OCI-LY1 (cell line): ENCODE results near the gene IRF5.

Experiments used
- EZH2 ChIP-seq: fragments of 200-600 bp; sonication (generic), shearing (Covaris generic); IDR thresholded peaks from 2 replicates; pipeline ENCODE4 v1.8.0; 2017; ENCODE audit warnings: borderline replicate concordance, mixed run types, mild to moderate bottlenecking, antibody characterized with exemption, low read length, moderate library complexity, mixed read lengths
- TF ChIP-seq, protein P1 (sequence below): fragments of 200-600 bp; sonication (generic), shearing (Covaris generic); IDR thresholded peaks from 2 replicates; pipeline ENCODE4 v1.5.1; 2017; ENCODE audit warnings: mild to moderate bottlenecking, antibody characterized with exemption, low read length, moderate library complexity, mixed read lengths

DNA sequence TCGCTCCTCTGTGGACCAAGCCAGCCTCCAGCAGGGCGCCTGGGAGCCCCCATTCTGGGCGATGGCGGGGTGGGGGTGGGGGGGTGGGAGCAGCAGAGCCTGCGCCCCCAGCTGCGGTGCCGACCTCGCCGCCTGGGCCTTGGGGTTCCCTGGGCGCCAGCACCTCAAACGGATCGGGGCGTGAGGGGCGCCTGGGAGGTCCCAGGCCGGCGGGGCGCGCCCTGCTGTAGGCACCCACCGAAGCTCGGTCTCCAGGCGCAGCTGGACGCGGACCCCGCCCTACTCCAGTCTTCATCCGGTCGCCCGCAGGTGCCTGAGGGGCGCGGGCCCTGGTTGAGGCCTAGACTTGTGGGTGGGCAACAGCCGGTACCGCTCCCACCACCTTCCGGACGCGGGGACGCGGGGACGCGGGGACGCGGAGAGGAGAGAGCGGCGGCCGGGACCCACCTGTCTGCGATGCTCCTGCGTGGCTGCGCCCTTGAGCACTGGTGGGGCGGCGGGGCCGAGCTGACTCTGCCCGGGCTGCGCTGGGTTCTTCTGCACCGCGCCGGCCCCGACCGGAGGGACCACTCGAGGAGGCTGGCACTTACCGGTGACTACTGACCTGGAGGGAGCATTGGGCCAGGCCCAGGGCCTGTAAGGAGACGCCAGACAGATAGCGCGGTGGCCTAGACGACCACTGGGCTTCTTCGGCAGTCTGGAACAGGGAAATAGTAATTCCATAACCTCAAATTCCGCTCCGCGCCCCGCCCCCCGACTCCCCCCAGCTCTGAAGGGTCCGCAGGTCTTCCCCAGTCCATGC is 21.7 kb upstream of the IRF5 start:
- TF ChIP-seq, protein P1, sequence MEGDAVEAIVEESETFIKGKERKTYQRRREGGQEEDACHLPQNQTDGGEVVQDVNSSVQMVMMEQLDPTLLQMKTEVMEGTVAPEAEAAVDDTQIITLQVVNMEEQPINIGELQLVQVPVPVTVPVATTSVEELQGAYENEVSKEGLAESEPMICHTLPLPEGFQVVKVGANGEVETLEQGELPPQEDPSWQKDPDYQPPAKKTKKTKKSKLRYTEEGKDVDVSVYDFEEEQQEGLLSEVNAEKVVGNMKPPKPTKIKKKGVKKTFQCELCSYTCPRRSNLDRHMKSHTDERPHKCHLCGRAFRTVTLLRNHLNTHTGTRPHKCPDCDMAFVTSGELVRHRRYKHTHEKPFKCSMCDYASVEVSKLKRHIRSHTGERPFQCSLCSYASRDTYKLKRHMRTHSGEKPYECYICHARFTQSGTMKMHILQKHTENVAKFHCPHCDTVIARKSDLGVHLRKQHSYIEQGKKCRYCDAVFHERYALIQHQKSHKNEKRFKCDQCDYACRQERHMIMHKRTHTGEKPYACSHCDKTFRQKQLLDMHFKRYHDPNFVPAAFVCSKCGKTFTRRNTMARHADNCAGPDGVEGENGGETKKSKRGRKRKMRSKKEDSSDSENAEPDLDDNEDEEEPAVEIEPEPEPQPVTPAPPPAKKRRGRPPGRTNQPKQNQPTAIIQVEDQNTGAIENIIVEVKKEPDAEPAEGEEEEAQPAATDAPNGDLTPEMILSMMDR: no peak
- no peak for TF ChIP-seq EZH2
